ENCODE results near the gene CACNA2D3. TPM values are rescaled to one million over a fixed set of nuclear protein-coding genes. Genes with fewer than 3 reads are reported as not detected.
A peak's percentile ranks its signal among the peaks of the same experiment; 100 is the strongest.

CACNA2D3 gene
- total and polyA plus RNA-seq, 5 donors: 29.2 to 64.5 (median 42.4) TPM

DNA sequence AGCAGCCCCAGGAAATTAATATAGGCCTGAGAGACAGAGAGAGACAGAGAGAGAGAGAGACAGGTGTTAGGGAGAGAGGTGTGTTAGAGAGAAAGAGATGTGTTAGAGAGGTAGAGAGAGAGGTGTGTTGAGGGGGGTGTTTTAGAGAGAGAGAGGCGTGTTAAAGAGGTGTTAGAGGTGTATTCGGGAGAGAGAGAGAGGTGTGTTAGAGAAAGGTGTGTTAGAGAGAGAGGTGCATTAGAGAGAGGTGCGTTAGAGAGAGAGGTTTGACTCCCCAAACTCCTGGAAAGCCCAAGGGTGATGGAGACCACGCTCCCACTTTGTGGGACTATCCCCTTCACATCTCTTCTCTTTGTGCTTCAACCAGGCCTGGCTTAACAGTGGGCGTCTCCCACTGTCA lies 95.5 kb downstream of the CACNA2D3 start:
- H3K27ac ChIP-seq (ENCODE audit: low read length): no peak overlapping the region
- no peak for ATAC-seq
- H3K4me1 ChIP-seq (ENCODE audit: control insufficient read depth, insufficient read depth, low read length): peaks cover 4% of the 10 kb centered on the region
- 77% methylated on average over 5 of the region's 5 CpGs for WGBS
- H3K9me3 ChIP-seq (ENCODE audit: control insufficient read depth, low read length): no peaks in the 10 kb centered on the region
- intact Hi-C loops (cut with DNase I): no loop called here
- no peak overlapping the region for H3K4me3 ChIP-seq (ENCODE audit: low read length)
- no peaks in the 10 kb centered on the region for H3K27me3 ChIP-seq (ENCODE audit: control insufficient read depth, insufficient read depth)
- no peak for DNase-seq

DNA sequence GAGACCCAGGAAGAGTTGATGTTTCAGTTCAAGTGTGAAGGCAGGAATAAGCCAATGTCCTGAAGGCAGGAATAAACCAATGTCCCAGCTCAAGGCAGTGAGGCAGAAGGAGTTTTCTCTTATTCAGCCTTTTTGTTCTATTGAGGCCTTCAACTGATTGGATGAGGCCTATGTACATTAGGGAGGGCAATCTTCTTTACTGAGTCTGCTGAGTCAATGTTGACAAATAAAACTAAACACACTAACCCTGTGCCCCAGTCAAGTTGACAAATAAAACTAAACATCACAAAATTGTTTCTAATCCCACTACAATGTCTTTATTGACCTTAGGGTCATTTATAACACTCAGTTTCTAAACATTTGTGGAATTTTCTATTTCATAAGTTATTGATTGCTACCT lies 100.0 kb downstream of the CACNA2D3 start:
- Histone ChIP-seq H3K27me3 (ENCODE audit: control insufficient read depth, insufficient read depth) (no peaks in the 10 kb centered on the region), H3K4me1 (ENCODE audit: control insufficient read depth, insufficient read depth, low read length) (peaks cover 3% of the 10 kb centered on the region), H3K27ac (ENCODE audit: low read length) (no peak overlapping the region), H3K9me3 (ENCODE audit: control insufficient read depth, low read length) (no peaks in the 10 kb centered on the region), H3K4me3 (ENCODE audit: low read length) (no peak overlapping the region)
- no peak for DNase-seq
- ATAC-seq: no peak
- intact Hi-C loops (cut with DNase I): no loop called here

DNA sequence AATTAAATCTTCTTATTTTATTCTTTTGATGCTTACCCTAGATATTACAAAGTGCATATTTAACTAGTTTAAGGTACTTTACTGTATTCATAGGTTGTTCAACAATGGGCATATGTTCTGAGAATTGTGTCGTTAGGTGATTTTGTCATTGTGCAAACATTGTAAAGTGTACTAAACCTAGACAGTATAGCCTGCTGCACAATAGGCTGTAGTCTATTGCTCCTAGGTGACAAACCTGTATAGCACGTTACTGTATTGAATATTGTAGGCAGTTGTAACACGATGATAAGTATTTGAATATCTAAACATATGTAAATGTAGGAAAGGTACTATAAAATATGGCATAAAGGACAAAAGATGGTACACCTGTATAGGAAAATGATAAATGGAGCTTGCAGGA lies 100.7 kb downstream of the CACNA2D3 start:
- DNase-seq: no peak
- H3K27me3 ChIP-seq (ENCODE audit: control insufficient read depth, insufficient read depth): no peaks in the 10 kb centered on the region
- H3K9me3 ChIP-seq (ENCODE audit: control insufficient read depth, low read length): no peaks in the 10 kb centered on the region
- peaks cover 3% of the 10 kb centered on the region for H3K4me1 ChIP-seq (ENCODE audit: control insufficient read depth, insufficient read depth, low read length)
- WGBS: 93% methylated on average over 3 of the region's 3 CpGs
- no peak overlapping the region for H3K27ac ChIP-seq (ENCODE audit: low read length)
- intact Hi-C loops (cut with DNase I): no loop called here
- no peak overlapping the region for H3K4me3 ChIP-seq (ENCODE audit: low read length)
- no peak for ATAC-seq

DNA sequence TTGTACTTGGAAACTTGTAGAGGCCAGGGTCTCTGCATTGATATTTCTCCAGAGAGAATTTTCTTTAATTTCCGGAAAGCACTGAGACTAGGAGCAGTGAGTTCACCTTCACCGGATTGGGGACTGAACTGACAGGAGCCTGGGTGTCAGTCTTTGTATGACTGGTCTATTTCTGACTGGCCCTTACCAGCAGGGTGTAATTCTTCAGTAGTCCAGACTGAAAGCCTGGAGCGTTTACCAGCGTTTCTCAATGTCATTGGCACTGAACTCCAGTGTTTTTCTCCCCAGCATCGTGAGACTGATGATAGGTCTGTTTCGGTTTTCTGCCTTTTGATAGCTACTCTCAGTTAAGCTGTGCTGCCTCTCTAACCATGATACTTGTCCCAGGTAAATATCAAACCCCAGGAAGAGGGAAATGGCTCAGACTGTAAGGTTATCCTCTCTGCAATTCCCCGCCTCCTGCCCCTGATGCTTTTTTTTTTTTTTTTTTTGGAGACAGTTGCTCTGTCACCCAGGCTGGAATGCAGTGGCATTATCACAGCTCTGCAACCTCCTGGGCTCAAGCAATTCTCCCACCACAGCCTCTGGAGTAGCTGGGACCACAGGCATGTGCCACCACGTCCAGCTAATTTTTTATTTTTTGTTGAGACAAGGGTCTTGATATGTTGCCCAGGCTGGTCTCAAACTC lies 103.6 kb downstream of the CACNA2D3 start:
- WGBS: 42% methylated on average over 8 of the region's 8 CpGs
- Histone ChIP-seq H3K4me1 (ENCODE audit: control insufficient read depth, insufficient read depth, low read length) (peaks cover 3% of the 10 kb centered on the region), H3K27ac (ENCODE audit: low read length) (peak overlapping the region; percentile 76), H3K9me3 (ENCODE audit: control insufficient read depth, low read length) (no peaks in the 10 kb centered on the region), H3K27me3 (ENCODE audit: control insufficient read depth, insufficient read depth) (no peaks in the 10 kb centered on the region), H3K4me3 (ENCODE audit: low read length) (no peak overlapping the region)
- ATAC-seq (peak; percentile 85), DNase-seq (no peak)
- intact Hi-C loops (cut with DNase I): no loop called here

DNA sequence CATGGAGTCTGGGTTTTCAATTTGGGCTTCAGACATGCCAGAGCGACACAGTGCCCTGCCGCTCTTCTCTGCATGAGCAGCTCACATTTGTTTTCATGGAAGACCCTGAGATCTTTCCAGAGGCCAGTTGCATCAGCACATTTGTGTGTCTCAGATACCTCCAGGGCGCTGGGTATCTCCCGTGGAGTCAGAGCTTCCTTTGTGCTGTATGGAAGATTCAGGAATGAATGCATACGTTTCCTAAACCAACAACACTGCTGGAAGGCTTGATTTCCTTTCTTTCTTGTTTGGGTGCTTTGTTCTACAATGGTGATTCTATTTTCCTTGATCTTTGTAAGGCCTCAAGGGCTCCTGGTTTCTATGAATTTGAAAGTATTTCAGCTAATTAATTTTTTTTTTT lies 106.5 kb downstream of the CACNA2D3 start:
- WGBS: 77% methylated on average over 5 of the region's 5 CpGs
- Histone ChIP-seq H3K9me3 (ENCODE audit: control insufficient read depth, low read length) (no peaks in the 10 kb centered on the region), H3K27ac (ENCODE audit: low read length) (no peak overlapping the region), H3K4me3 (ENCODE audit: low read length) (no peak overlapping the region), H3K4me1 (ENCODE audit: control insufficient read depth, insufficient read depth, low read length) (peaks cover 3% of the 10 kb centered on the region), H3K27me3 (ENCODE audit: control insufficient read depth, insufficient read depth) (no peaks in the 10 kb centered on the region)
- intact Hi-C loops (cut with DNase I): no loop called here
- no peak for DNase-seq
- ATAC-seq: no peak

DNA sequence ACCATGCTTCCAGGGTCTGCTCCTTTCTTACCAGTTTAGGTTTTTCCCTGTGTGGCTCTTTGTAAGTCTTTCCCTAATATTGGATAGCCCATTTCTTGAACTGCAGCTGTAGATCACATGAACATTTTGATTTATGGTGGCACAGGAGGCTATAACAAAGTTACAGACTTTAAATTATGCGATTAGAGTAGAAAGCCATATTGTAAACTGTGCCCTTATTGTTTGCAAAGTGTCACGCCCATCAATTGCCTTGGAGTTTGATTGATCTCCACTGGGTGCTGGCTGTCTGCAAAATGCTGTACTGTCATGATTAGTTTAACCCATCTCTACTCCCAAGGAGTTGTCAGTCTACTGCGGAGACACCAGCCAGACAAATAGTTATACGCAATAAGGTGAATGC lies 110.3 kb downstream of the CACNA2D3 start:
- DNase-seq (no peak), ATAC-seq (no peak)
- Histone ChIP-seq H3K9me3 (ENCODE audit: control insufficient read depth, low read length) (no peaks in the 10 kb centered on the region), H3K27ac (ENCODE audit: low read length) (no peak overlapping the region), H3K4me3 (ENCODE audit: low read length) (no peak overlapping the region), H3K27me3 (ENCODE audit: control insufficient read depth, insufficient read depth) (no peaks in the 10 kb centered on the region), H3K4me1 (ENCODE audit: control insufficient read depth, insufficient read depth, low read length) (no peaks in the 10 kb centered on the region)
- intact Hi-C loops (cut with DNase I): no loop called here
- WGBS: 91% methylated on average over 4 of the region's 4 CpGs

DNA sequence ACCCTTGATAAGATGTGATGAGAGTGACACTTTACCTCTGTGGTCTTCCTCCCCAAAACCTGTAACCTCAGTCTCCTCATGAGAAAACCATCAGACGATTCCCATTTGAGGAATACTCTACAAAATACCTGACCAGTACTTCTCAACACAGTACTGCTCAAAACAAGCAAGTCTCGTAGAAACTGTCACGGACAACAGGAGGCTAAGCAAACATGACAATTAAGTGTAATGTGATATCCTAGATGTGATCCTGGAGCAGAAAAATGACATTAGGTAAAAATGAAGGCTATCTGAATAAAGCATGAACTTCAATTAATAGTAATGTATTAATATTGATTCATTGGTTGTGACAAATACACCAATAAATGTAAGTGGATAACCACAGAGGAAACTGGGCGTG lies 113.6 kb downstream of the CACNA2D3 start:
- Histone ChIP-seq H3K4me1 (ENCODE audit: control insufficient read depth, insufficient read depth, low read length) (no peaks in the 10 kb centered on the region), H3K4me3 (ENCODE audit: low read length) (no peak overlapping the region), H3K27me3 (ENCODE audit: control insufficient read depth, insufficient read depth) (no peaks in the 10 kb centered on the region), H3K27ac (ENCODE audit: low read length) (no peak overlapping the region), H3K9me3 (ENCODE audit: control insufficient read depth, low read length) (no peaks in the 10 kb centered on the region)
- no peak for ATAC-seq
- intact Hi-C loops (cut with DNase I): no loop called here
- no peak for DNase-seq
- 87% methylated on average over 4 of the region's 4 CpGs for WGBS

DNA sequence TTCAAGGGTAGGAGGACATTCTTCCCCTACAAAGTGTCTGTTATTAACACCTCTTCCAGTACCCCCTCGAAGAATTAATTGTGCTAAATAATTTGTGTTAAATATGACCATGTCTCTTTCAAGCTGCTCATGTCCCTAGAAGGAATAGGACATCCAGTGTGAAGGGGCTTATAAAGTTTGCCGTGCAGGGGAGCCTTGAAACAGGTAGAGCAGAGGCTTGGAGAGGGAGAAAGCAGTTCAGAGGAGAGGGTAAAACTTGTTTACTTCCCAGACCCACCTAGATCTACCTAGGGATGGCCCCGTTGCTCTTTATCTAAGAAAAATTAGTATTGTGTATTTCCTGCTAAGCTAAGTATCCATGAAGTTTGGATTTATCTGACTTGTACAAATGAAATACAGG lies 114.8 kb downstream of the CACNA2D3 start:
- H3K27me3 ChIP-seq (ENCODE audit: control insufficient read depth, insufficient read depth): no peaks in the 10 kb centered on the region
- WGBS: 69% methylated on average over 3 of the region's 3 CpGs
- intact Hi-C loops (cut with DNase I): no loop called here
- peaks cover 4% of the 10 kb centered on the region for H3K4me1 ChIP-seq (ENCODE audit: control insufficient read depth, insufficient read depth, low read length)
- DNase-seq (no peak), ATAC-seq (no peak)
- H3K4me3 ChIP-seq (ENCODE audit: low read length): no peak overlapping the region
- H3K27ac ChIP-seq (ENCODE audit: low read length): no peak overlapping the region
- no peaks in the 10 kb centered on the region for H3K9me3 ChIP-seq (ENCODE audit: control insufficient read depth, low read length)

DNA sequence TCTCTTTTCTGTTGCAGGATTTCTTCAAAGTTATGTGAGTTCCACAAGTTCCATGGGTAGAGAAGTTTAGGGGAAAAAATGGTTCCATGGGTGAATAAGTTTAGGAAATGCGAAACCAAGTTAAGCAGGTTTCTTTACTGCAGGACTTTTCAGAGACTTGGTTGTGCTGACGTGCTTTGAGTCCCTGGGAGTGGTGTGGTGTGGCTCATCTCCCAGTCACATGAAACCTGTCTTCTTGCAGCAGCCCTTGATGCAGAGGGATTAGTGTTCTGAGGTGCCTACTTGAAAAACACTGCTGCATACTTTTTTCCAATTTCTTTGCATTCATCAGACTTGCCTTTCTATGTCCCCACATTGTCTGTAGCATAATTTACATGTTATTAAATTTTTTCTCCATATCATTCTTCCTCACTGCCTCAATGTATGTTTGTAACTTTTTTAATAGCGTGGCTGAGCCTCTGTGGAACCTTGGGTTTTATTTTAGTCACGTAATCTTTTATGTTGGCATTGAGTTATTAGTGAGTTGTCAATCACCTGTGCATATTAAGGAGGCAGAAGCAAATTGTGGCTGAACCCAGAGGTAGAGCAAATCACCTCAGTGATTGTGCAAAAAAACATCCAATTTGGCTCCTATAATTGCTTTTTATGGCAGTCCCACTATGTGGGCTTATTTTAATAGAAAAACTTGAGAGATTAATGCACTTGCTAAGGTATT lies 115.6 kb downstream of the CACNA2D3 start:
- ATAC-seq: no peak
- Histone ChIP-seq H3K27ac (ENCODE audit: low read length) (no peak overlapping the region), H3K9me3 (ENCODE audit: control insufficient read depth, low read length) (no peaks in the 10 kb centered on the region), H3K4me1 (ENCODE audit: control insufficient read depth, insufficient read depth, low read length) (peaks cover 6% of the 10 kb centered on the region), H3K4me3 (ENCODE audit: low read length) (no peak overlapping the region), H3K27me3 (ENCODE audit: control insufficient read depth, insufficient read depth) (no peaks in the 10 kb centered on the region)
- WGBS: 68% methylated on average over 4 of the region's 4 CpGs
- no peak for DNase-seq
- intact Hi-C loops (cut with DNase I): no loop called here

DNA sequence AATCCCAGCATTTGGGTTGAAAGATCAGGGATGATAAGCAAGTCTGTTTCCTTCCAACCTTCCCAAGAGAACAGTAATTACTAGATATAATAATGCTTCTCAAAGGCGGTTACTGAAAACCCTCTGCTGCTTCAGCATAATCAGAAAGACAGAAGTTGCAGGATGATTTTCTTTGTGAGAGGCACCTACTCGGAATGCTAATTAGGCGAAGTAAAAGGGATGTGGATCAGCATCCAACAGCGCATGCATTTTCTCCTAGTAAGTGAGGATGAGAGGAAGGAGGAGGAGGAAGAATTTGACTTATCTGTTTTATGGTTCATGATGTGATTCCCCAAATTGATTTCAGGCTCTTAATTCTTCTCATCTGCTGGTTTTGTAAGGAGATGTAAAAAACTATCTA lies 118.0 kb downstream of the CACNA2D3 start:
- no peak overlapping the region for H3K27ac ChIP-seq (ENCODE audit: low read length)
- H3K9me3 ChIP-seq (ENCODE audit: control insufficient read depth, low read length): no peaks in the 10 kb centered on the region
- DNase-seq (no peak), ATAC-seq (no peak)
- H3K4me3 ChIP-seq (ENCODE audit: low read length): no peak overlapping the region
- intact Hi-C loops (cut with DNase I): no loop called here
- no peaks in the 10 kb centered on the region for H3K27me3 ChIP-seq (ENCODE audit: control insufficient read depth, insufficient read depth)
- H3K4me1 ChIP-seq (ENCODE audit: control insufficient read depth, insufficient read depth, low read length): peaks cover 8% of the 10 kb centered on the region
- WGBS: 82% methylated on average over 4 of the region's 4 CpGs

DNA sequence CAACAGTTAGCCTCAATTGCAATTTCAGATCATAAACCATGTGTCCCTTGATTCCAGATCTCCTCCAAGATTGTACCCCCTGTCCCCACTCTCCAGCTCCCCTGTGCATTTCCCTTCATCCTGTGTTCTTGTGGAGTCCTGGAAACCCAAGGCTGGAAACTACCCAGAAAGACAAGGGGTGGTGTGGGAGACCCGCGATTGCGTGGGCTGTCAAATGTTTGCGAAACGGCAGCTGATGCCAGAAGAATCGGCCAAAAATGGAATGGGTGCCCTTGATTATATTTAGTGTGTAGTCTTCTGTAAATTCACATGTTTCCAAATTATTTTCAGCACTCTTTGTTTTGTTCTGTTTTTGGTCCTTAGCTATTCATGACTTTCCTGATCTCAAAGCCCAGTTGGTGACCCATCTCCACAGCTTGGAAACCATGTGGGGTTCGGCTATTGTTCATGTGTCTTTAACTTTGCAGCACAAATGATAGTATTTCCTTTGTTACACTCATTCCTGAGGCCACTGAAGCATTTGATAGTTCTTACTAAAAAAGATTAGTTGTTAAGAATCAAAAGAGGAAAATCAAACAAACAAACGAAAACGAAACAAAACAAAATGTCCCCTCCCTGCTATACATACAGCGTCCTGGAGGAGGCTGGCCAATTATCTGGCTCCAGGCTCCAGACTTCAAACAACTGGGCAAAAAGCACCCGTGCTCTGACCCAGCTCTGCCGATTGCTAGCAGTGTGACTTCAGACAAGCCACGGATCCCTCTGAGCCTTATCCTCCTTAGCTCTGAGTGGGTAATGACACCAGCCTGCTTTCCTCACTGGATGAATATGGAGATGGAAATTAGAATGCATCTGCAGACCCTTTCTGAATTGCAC lies 120.9 kb downstream of the CACNA2D3 start:
- Histone ChIP-seq H3K27me3 (ENCODE audit: control insufficient read depth, insufficient read depth) (no peaks in the 10 kb centered on the region), H3K4me1 (ENCODE audit: control insufficient read depth, insufficient read depth, low read length) (peaks cover 8% of the 10 kb centered on the region), H3K27ac (ENCODE audit: low read length) (no peak overlapping the region), H3K4me3 (ENCODE audit: low read length) (peak overlapping the region; percentile 43), H3K9me3 (ENCODE audit: control insufficient read depth, low read length) (no peaks in the 10 kb centered on the region)
- peak in 2 of 3 donors; percentile 21 to 42 for DNase-seq
- ATAC-seq: peak in 1 of 2 donors; percentile 59
- 54% methylated on average over 13 of the region's 13 CpGs for WGBS
- intact Hi-C loops (cut with DNase I): no loop called here
